ENCODE results near the gene WDR18. TPM values are rescaled to one million over a fixed set of nuclear protein-coding genes. Genes with fewer than 3 reads are reported as not detected.
A peak's percentile ranks its signal among the peaks of the same experiment; 100 is the strongest.
"Not testable (repeated sequence)": the region's sequence is repeated elsewhere in the genome, so short reads cannot be mapped to it uniquely, and the experiment has no call there.

The WDR18 gene
- polyA plus RNA-seq, 12 donors: 18.9 to 38.0 (median 20.3) TPM; not detected in 1

DNA sequence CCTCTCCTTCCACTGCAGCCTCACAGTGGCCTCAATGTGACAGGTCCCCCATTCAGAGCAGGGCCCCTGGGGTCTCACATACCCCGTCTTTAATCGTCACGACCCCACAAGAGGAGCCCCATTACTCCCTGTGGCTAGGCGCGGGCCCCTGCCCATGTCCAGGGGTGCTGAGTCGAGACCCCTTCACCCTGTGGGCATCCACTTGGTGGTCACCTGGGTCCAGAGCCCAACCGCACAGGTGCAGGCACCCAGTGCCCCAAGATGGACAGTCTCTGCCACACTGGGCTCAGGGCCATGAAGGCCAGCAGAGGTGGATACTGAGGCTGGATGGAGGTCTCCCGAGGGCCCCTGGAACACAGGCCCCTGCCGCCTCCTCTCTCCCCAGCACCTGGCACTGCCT is 33.8 kb downstream of the WDR18 start:
- DNase-seq: no peak

DNA sequence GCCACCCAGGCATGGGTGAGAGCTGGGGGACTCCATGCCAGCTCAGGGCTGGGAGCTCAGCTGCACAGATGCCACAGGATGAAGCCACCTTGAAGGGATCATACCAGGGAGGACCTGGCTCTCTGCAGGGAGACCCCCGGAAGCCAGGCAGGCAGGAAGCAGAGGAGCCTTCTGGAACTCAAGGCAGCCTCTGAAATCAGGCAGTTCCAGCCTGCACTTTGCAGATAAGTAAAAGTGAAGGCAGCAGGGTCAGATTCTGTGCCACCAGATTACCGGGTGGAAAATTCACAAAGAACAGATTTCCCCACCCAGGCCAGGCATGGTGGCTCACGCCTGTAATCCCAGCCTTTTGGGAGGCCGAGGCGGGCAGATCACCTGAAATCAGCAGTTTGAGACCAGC is 34.2 kb downstream of the WDR18 start:
- DNase-seq: no peak

DNA sequence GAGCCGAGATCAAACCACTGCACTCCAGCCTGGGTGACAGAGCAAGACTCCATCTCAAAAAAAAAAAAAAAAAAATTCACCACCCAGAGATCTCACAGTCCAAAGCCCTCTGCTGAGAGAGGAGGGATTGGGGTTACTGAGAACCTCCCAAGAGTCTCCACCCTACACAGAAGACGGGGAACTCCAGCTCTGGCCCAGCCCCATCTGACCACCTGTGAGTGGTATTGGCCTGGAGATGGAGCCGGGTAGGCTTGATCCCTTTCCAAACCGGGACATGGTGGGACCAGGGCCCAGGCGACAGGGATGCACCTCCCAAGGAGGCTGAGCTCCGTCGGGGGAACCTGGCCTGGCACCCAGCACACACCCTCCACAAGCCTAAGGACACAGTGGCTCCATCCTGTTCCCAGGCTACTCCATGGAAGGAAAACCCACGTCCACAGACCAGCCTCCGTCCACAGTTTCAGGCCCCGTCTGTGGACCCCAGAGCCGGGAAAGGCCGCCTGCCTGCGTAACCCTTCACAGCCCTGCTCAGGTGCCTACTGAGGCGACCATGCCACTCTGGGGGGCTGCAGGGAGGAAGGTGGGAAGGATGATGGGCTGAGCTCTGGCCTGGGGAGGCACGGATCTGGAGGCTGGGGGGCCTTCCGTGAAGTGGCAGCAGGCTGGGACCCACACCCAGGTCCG is 34.9 kb downstream of the WDR18 start:
- no peak for DNase-seq

GRCh38 chr19:1019616-1019961 is 35.4 kb downstream of the WDR18 start:
- no peak for DNase-seq

- DNase-seq: no peak
These were observed 36.1 kb downstream of the WDR18 start for GRCh38 chr19:1019980-1020867.

DNA sequence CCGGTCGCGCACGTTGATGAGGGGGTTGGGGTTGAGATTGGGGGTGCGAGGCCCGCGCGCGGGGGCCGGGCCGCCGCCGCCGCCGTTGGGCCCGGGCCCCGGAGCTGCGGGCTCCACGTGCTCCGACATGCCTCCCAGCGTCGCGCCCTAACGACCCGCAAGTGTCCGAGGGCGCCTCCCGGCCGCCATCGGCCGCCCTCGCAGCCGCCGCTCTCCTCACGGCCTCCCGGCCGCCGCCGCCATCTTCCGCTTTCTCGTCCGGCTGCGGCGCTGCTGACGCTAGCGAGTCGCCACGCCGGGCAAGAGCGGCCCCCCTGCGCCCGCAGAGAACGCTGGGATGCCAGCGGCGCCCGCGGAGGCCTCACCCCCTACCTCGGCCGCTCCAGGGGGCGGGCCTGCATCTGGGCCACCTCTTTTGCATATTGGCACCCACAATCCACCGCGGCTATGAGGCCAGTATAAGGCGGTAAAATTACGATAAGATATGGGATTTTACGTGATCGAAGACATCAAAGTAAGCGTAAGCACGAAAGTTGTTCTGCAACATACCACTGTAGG is 36.8 kb downstream of the WDR18 start, which contains the start of gene TMEM259:
Gene TMEM259 (minus strand): TSS at position 256 of the 558 bp plus-strand sequence. CDS start 127 bp downstream, at position 129.
- peak; percentile 97 for DNase-seq

DNA sequence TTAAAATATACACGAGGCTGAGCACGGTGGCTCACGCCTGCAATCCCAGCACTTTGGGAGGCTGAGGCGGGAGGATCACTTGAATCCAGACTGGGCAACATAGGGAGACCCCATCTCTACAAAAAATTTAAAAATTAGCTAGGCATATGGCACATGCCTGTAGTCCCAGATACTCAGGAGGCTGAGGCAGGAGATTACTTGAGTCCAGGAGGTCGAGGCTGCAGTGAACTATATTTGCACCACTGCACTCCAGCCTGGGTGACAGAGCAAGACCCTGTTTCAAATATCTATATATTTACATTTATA is 39.7 kb downstream of the WDR18 start:
- DNase-seq: not testable (repeated sequence)

DNA sequence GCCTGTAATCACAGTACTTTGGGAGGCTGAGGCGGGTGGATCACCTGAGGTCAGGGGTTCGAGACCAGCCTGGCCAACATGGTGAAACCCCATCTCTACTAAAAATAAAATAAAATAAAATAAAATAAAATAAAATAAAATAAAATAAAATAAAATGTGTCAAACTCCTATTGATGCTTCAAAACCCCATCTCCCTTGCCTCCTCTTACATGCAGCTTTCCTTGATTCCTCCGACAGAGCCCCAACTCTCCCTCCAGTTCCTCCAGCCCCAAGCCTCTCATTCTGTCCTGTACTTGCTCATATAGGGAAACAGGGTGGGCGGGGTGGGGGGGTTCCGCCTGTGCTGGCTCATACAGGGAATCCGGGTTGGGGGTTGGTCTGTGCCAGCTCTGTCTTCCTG is 40.9 kb downstream of the WDR18 start:
- not testable (repeated sequence) for DNase-seq

DNA sequence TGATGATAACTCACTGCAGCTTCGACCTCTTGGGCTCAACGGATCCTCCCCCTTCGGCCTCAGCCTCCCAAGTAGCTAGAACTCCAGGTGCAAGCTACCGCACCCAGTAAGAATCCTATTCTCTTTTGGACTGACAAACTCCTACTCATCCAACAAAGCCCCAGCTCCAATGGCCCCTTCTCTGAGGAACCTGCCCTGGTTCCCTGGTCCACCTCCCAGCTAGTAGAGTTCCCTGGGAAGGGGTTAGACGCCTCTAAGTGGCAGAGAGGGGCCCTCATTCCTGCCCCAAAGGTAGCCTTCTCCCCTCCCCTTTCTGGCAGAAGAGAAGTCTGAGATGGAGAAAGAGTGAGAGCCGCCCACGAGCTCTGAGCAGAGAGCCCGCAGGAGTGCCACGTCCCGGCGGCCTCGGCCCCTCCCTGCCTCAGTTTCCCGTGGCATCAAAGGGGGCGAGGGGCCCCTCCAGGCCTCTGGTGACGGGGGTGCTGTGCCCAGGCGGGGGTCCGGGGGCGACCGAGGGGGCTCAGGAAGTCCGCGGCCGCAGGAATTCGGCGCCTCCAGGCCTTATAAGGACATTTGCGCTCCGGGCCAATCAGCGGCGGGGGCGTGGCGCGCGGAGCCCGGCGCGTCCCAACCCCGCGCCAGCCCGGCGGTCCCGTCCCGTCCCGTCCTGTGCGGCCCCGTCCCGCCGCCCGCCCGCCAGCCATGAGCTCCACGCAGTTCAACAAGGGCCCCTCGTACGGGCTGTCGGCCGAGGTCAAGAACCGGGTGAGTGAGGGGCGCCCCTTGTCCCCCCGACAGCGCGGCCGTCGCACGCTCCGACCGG is 42.0 kb downstream of the WDR18 start, which contains the start of gene CNN2:
Gene CNN2 (plus strand): TSS at position 649 of the 823 bp plus-strand sequence. CDS start 54 bp downstream, at position 703.
- peak; percentile 72 for DNase-seq

- DNase-seq: no peak
These were observed 42.9 kb downstream of the WDR18 start for GRCh38 chr19:1026783-1027649.

DNA sequence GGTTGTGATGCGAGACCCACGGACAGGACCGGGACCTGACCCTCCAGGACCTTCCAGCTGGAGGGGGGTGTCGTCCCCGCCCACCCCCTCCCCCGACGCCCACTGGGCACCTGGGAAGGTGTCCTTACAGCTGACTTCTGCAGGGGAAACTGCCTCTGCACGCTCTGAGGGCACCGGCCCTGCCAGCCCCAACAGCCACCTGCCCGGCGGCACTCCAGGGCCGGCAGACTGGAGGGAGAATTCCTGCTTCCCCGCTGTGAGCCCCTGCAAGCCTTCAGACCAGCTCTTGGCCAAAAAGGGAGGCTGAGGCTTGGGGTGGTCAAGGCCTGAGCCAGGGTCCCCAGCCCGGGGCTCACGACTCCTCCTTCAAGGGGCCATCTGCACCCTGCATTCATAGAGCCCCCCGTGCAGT is 43.5 kb downstream of the WDR18 start:
- DNase-seq: no peak

- DNase-seq: peak; percentile 64
These were observed 44.1 kb downstream of the WDR18 start for GRCh38 chr19:1028062-1028926.

- no peak for DNase-seq
These were observed 48.2 kb downstream of the WDR18 start for GRCh38 chr19:1032264-1032867.

- DNase-seq: no peak
These were observed 52.0 kb downstream of the WDR18 start for GRCh38 chr19:1035998-1036621.

GRCh38 chr19:1037621-1038064 is 53.5 kb downstream of the WDR18 start:
- DNase-seq: no peak

DNA sequence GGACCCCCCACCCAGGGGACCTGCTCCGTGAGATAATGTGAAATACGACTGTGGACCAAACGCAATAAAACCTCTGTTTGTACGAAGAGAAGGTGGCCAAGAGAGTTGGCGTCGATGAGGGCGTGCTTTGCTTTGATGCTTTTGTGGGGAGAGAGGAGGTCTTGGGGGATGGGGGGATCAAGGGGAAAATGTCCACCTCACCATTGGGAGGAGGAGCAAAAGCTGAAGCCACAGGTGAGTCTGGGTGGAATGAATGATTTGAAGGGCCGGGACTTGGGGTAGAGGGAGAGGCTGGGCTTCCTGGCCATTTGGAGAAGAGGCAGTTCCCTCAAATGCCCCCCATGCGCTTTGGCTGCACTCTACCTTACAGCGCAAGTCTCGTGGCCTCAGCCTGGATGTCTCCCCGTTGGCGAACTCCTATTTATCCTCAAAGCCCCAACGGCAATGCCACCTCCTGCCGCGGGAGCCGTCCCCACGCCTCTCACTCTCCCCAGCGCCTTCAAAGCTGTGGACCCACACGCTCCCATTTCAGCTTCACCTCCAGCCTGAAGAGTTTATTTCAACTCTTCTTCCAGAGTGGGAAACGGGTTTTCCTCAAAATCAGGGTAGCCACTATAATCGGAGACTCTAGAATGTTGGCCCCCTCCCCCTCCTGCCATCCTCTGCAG is 55.0 kb downstream of the WDR18 start:
- no peak for DNase-seq

- DNase-seq: peak; percentile 95
These were observed 55.7 kb downstream of the WDR18 start, which contains the start of gene ABCA7 for GRCh38 chr19:1039646-1040475. TSS of gene ABCA7 (plus strand) at chr19:1040107. CDS start at chr19:1041362, 1,255 bp downstream.

Data from muscle of arm (tissue), 12 donors.